AG04450 (cell line): ENCODE measurements around the gene FNBP1. TPM values are rescaled to one million over a fixed set of nuclear protein-coding genes. Genes with fewer than 3 reads are reported as not detected.
A peak's percentile ranks its signal among the peaks of the same experiment; 100 is the strongest.

ENCODE experiments used
- CTCF ChIA-PET: fragments of 300-600, 350-600 bp; formaldehyde crosslinking; extraction: SDS; loops from one replicate; lab custom pipeline; 2022; ENCODE audit warnings: antibody characterized with exemption, inconsistent platforms; lab: Charles Lee
- POLR2A ChIA-PET: fragments of 350-600 bp; formaldehyde crosslinking; extraction: SDS; loops from one replicate; lab custom pipeline; 2021; ENCODE audit warnings: antibody characterized with exemption, inconsistent platforms; lab: Yijun Ruan, JAX
- DNase-seq: peaks from one replicate; pipeline ENCODE4 v3.0.0-alpha.2; 2011; ENCODE audit warnings: low read depth, low spot score
- H3K27ac ChIP-seq: one replicate; pipeline ENCODE4 v1.5.1; 2012; ENCODE audit warnings: low read depth, low read length, control low read depth
- H3K27me3 ChIP-seq: one replicate; pipeline ENCODE4 v1.6.0; 2012; ENCODE audit warnings: low read length; ENCODE audit not compliant: control insufficient read depth, insufficient read depth
- H3K4me3 ChIP-seq: 2 replicates; pipeline ENCODE4 v1.5.1; 2011; ENCODE audit warnings: mild to moderate bottlenecking, low read depth, low read length, control low read depth
- H3K9me3 ChIP-seq: 2 replicates; pipeline ENCODE4 v1.5.1; 2012; ENCODE audit warnings: low read length; ENCODE audit not compliant: control insufficient read depth, insufficient read depth
- CTCF ChIP-seq: IDR thresholded peaks from 2 replicates; pipeline ENCODE4 v1.5.1; 2011; ENCODE audit warnings: low read depth, low read length, control low read depth, inconsistent platforms
- polyA plus RNA-seq: library from polyadenylated mRNA; depleted of rRNA; stranded (reverse); fragments of >200 nt; gene quantifications from 2 replicates; pipeline ENCODE4 v1.2.3, GENCODE V29; 2011

FNBP1 gene
- polyA plus RNA-seq, 1 experiment: 22.3 TPM

GRCh38 chr9:130036099-130036498 lies 6.9 kb downstream of the FNBP1 start:
- Histone ChIP-seq H3K27me3 (no peaks in the 10 kb centered on the region), H3K9me3 (no peaks in the 10 kb centered on the region), H3K4me3 (no peak overlapping the region), H3K27ac (no peak overlapping the region)
- TF ChIP-seq CTCF: no peak
- CTCF ChIA-PET: interaction anchor here (0.6 kb wide), 1 partner anchor 119 kb away, joined by 3 read pairs; no protein-coding TSS in a partner anchor
- DNase-seq: no peak
- POLR2A ChIA-PET: no interaction called here

- Histone ChIP-seq H3K27me3 (no peaks in the 10 kb centered on the region), H3K4me3 (no peak overlapping the region), H3K27ac (no peak overlapping the region), H3K9me3 (no peaks in the 10 kb centered on the region)
- TF ChIP-seq CTCF: no peak
- CTCF ChIA-PET: interaction anchor here (0.5 kb wide), 1 partner anchor 148 kb away, joined by 4 read pairs; no protein-coding TSS in a partner anchor
- DNase-seq: peak; percentile 55
- POLR2A ChIA-PET: interaction anchor here (0.6 to 0.9 kb wide), 2 partner anchors 8 to 245 kb away, joined by 3 read pairs; partner anchors contain the start of gene FNBP1
Measured at GRCh38 chr9:130034570-130034969, 8.4 kb downstream of the FNBP1 start.

- Histone ChIP-seq H3K9me3 (0 out of 2 replicates have a peak, but pooled peaks cover 3% of the 10 kb centered on the region), H3K27me3 (no peaks in the 10 kb centered on the region), H3K27ac (no peak overlapping the region), H3K4me3 (no peak overlapping the region)
- no peak for DNase-seq
- ChIA-PET POLR2A (interaction anchor here (0.7 to 0.9 kb wide), 2 partner anchors 14 to 23 kb away, joined by 3 read pairs; partner anchors contain the start of gene GPR107), CTCF (no interaction called here)
- no peak for TF ChIP-seq CTCF
Measured at GRCh38 chr9:130030651-130031127, 12.3 kb downstream of the FNBP1 start.

- Histone ChIP-seq H3K27me3 (no peaks in the 10 kb centered on the region), H3K4me3 (no peak overlapping the region), H3K27ac (no peak overlapping the region), H3K9me3 (0 out of 2 replicates have a peak, but pooled peaks cover 3% of the 10 kb centered on the region)
- no peak for DNase-seq
- no peak for TF ChIP-seq CTCF
- POLR2A ChIA-PET: no interaction called here
- CTCF ChIA-PET: no interaction called here
Measured at GRCh38 chr9:130029223-130029973, 13.6 kb downstream of the FNBP1 start.
